ENCODE measurements around the gene KRT3.

GRCh38 chr12:52795694-52796428 lies at the start of gene KRT3:
- TF ChIP-seq EZH2phosphoT487 (conservative IDR thresholded peaks at IDR 0.05; ENCODE audit: low read length) (no peak), CTCF (IDR thresholded peaks at IDR 0.05; ENCODE audit: insufficient read depth, low read length, poor library complexity, severe bottlenecking) (no peak)

Measured in SU-DHL-6 (cell line).